ENCODE measurements around the gene ALOX12B.

- TF ChIP-seq EZH2phosphoT487 (IDR thresholded peaks at IDR 0.05; ENCODE audit: unreplicated experiment) (no peak), CTCF (conservative IDR thresholded peaks at IDR 0.05; ENCODE audit: low read depth in 2 of 2) (no peak), POLR2AphosphoS5 (IDR thresholded peaks at IDR 0.05; ENCODE audit: low read depth) (no peak), REST (IDR thresholded peaks at IDR 0.05; ENCODE audit: unreplicated experiment) (no peak), ZNF114 (CRISPR knock-in tag; IDR thresholded peaks at IDR 0.05) (no peak), EZH2 (IDR thresholded peaks at IDR 0.05; ENCODE audit: low read depth, unreplicated experiment) (no peak)
Measured at GRCh38 chr17:8029121-8029520, 58.4 kb downstream of the ALOX12B start.

Measured in GM23338 (cell line).